OCI-LY3 (cell line): ENCODE results near the gene CCDC28A.

ENCODE experiments used
- H2AFZ ChIP-seq: fragments of 200-600, 300-600 bp; shearing (Covaris generic); 2 replicates; pipeline ENCODE4 v1.6.0; 2014; ENCODE audit warnings: antibody characterized with exemption, low read depth, low read length
- H3K27ac ChIP-seq: fragments of 200-600, 300-600 bp; sonication (generic); 2 replicates; pipeline ENCODE4 v1.5.1; 2014; ENCODE audit warnings: mild to moderate bottlenecking, low read length, moderate library complexity, mixed read lengths
- H3K27me3 ChIP-seq: fragments of 200-600, 300-600 bp; sonication (generic); 2 replicates; pipeline ENCODE4 v1.6.1; 2014; ENCODE audit warnings: low read depth, low read length, mixed read lengths
- H3K36me3 ChIP-seq: fragments of 200-600, 300-600 bp; sonication (generic); replicated peaks from 2 replicates; pipeline ENCODE3; 2014; ENCODE audit warnings: low read depth, low read length, mixed read lengths
- H3K4me1 ChIP-seq: fragments of 300-600, 200-600 bp; sonication (generic); 2 replicates; pipeline ENCODE4 v1.6.1; 2014; ENCODE audit warnings: low read length, mixed read lengths
- H3K4me2 ChIP-seq: fragments of 200-600, 300-600 bp; sonication (generic); 2 replicates; pipeline ENCODE4 v1.6.1; 2014; ENCODE audit warnings: low read length, mixed read lengths
- H3K4me3 ChIP-seq: fragments of 300-600, 200-600 bp; sonication (generic); 2 replicates; pipeline ENCODE4 v1.5.1; 2014; ENCODE audit warnings: antibody characterized with exemption, mild to moderate bottlenecking, low read length, moderate library complexity
- H3K79me2 ChIP-seq: fragments of 300-600, 200-600 bp; shearing (Covaris generic); 2 replicates; pipeline ENCODE4 v1.6.1; 2014; ENCODE audit warnings: mild to moderate bottlenecking, low read length, mixed read lengths
- H3K9ac ChIP-seq: fragments of 300-600, 200-600 bp; shearing (Covaris generic); 2 replicates; pipeline ENCODE4 v1.6.0; 2014; ENCODE audit warnings: mild to moderate bottlenecking, low read length, moderate library complexity
- H3K9me3 ChIP-seq: fragments of 200-600, 300-600 bp; shearing (Covaris generic); 2 replicates; pipeline ENCODE4 v1.6.1; 2014; ENCODE audit warnings: low read length, mixed read lengths; ENCODE audit not compliant: insufficient read depth
- H4K20me1 ChIP-seq: fragments of 200-600, 300-600 bp; sonication (generic); 2 replicates; pipeline ENCODE4 v1.6.1; 2016; ENCODE audit warnings: low read length, mixed read lengths; ENCODE audit not compliant: insufficient read depth
- EZH2phosphoT487 ChIP-seq: fragments of 200-600 bp; shearing (Covaris generic); IDR thresholded peaks from 2 replicates; pipeline ENCODE4 v1.6.1; 2018; ENCODE audit warnings: antibody characterized with exemption, mixed run types, low read depth
- TF ChIP-seq, protein P1 (sequence below): fragments of 200-600, 300-600 bp; sonication (generic); IDR thresholded peaks from 2 replicates; pipeline ENCODE4 v1.5.1; 2014; ENCODE audit warnings: antibody characterized with exemption, low read length, low read depth

CCDC28A gene

DNA sequence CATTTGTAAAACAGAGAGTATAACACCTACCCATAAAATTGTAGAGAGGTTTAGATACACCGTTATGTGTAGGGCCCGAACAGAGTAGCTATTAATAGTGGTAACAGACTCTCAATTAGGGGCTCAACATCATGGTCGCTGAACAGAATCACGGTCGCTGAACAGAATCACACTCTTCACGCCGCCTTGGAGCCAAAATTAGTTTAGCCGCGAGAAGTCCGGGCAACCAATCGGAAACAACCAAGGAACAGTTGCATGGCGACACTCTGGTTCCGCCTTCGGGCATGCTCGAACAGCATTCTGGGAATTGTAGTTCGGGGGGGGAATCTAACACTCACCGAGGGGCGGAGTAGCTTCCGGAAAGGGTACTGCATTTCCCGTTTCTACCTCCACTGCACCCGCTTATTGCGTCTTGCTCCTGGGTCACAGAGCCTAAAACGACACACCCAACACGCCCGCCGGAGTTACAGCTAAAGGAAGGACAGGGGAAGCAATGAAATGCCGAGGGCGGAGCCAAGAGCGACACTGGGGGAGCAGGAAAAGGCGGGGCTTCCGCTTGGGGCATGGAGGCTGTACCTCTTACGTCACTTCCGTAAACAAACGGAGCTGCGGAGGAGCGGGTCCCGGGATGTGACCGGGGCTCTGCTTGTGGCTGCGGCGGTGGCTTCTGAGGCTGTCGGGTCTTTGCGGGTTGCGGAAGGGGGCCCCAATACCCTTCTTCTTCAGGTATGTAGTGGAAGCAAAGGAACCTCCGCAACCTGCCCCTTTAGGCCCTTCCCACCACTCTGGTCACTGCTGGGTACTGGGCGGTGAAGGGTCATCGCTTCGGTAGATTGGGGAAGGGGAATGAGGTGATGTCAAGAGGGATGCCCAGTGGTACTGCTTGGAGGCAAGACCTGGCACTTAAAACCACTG lies at the start of gene CCDC28A:
CCDC28A (plus strand) TSS at position 593 of the 915 bp plus-strand sequence. CDS start 2,352 bp downstream, outside the sequence.
- Histone ChIP-seq H3K27ac (peak within 1 kb of the TSS; percentile 83), H4K20me1 (no peaks in the 10 kb centered on the region)

GRCh38 chr6:138724015-138724414 lies 49.6 kb upstream of the CCDC28A start:
- H3K27me3 ChIP-seq = no peaks in the 10 kb centered on the region
- no peak overlapping the region for H3K4me3 ChIP-seq
- no peak overlapping the region for H3K27ac ChIP-seq
- H3K9me3 ChIP-seq = no peaks in the 10 kb centered on the region
- H3K4me2 ChIP-seq = no peak overlapping the region
- no peak overlapping the region for H2AFZ ChIP-seq
- no peak overlapping the region for H3K9ac ChIP-seq
- no peaks in the 10 kb centered on the region for H3K79me2 ChIP-seq
- TF ChIP-seq, protein P1, sequence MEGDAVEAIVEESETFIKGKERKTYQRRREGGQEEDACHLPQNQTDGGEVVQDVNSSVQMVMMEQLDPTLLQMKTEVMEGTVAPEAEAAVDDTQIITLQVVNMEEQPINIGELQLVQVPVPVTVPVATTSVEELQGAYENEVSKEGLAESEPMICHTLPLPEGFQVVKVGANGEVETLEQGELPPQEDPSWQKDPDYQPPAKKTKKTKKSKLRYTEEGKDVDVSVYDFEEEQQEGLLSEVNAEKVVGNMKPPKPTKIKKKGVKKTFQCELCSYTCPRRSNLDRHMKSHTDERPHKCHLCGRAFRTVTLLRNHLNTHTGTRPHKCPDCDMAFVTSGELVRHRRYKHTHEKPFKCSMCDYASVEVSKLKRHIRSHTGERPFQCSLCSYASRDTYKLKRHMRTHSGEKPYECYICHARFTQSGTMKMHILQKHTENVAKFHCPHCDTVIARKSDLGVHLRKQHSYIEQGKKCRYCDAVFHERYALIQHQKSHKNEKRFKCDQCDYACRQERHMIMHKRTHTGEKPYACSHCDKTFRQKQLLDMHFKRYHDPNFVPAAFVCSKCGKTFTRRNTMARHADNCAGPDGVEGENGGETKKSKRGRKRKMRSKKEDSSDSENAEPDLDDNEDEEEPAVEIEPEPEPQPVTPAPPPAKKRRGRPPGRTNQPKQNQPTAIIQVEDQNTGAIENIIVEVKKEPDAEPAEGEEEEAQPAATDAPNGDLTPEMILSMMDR = no peak
- TF ChIP-seq EZH2phosphoT487 = no peak
- H3K36me3 ChIP-seq = no peaks in the 10 kb centered on the region
- H4K20me1 ChIP-seq = no peaks in the 10 kb centered on the region
- peaks cover 24% of the 10 kb centered on the region for H3K4me1 ChIP-seq

More for the DNA sequence above, at the start of gene CCDC28A:
- Histone ChIP-seq H3K4me1 (peaks cover 28% of the 10 kb centered on the region), H3K36me3 (no peaks in the 10 kb centered on the region), H3K9ac (peak within 1 kb of the TSS; percentile 90), H2AFZ (peak within 1 kb of the TSS; percentile 90), H3K27me3 (no peaks in the 10 kb centered on the region), H3K79me2 (0 out of 2 replicates have a peak, but pooled peaks cover 3% of the 10 kb centered on the region), H3K9me3 (no peaks in the 10 kb centered on the region), H3K4me2 (peak within 1 kb of the TSS; percentile 84), H3K4me3 (peak within 1 kb of the TSS; percentile 97)
- TF ChIP-seq EZH2phosphoT487 = no peak
- TF ChIP-seq, protein P1 = no peak

DNA sequence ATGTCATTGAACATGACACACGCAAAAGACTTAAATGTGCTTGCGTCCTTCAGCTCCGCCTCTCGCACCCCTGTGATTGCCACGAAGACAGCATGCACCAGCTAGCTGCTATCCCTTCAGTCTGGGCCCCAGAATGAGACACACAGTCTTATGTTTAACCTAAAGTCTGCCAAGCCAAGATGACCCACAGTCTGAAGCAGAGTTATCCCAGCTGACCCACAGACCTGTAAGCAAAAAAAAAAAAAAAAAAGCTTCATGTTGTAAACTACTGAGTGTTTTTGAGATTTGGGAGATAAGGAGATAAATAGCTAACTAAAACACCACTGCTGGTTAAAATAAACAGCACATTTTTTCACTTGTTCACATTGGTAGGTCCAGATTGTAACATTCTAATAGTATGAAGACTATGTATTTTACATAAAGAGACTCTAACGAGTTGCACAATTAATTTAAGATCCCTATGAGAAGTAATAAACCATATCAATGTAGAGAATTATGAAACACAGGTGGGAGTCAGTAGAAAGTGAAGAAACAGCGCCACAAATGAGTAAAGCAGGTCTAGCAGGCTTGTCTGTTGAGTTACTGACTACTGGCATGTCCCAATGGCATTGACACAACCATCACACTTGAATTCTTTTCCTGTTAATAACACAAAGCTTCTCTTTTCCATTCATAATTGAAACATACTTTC lies 47.4 kb upstream of the CCDC28A start:
- no peaks in the 10 kb centered on the region for H4K20me1 ChIP-seq
- H3K36me3 ChIP-seq = no peaks in the 10 kb centered on the region
- no peak overlapping the region for H3K27ac ChIP-seq
- H2AFZ ChIP-seq = no peak overlapping the region
- no peaks in the 10 kb centered on the region for H3K27me3 ChIP-seq
- no peak overlapping the region for H3K4me2 ChIP-seq
- TF ChIP-seq EZH2phosphoT487 = no peak
- TF ChIP-seq, protein P1 = no peak
- H3K79me2 ChIP-seq = no peaks in the 10 kb centered on the region
- H3K9ac ChIP-seq = no peak overlapping the region
- H3K4me1 ChIP-seq = peaks cover 14% of the 10 kb centered on the region
- H3K9me3 ChIP-seq = no peaks in the 10 kb centered on the region
- no peak overlapping the region for H3K4me3 ChIP-seq

- no peaks in the 10 kb centered on the region for H3K27me3 ChIP-seq
- no peaks in the 10 kb centered on the region for H3K9me3 ChIP-seq
- H3K4me3 ChIP-seq = no peak overlapping the region
- H3K9ac ChIP-seq = no peak overlapping the region
- H3K79me2 ChIP-seq = no peaks in the 10 kb centered on the region
- H3K27ac ChIP-seq = no peak overlapping the region
- no peak overlapping the region for H3K4me2 ChIP-seq
- no peak overlapping the region for H2AFZ ChIP-seq
- H3K36me3 ChIP-seq = no peaks in the 10 kb centered on the region
- H4K20me1 ChIP-seq = no peaks in the 10 kb centered on the region
- H3K4me1 ChIP-seq = peaks cover 14% of the 10 kb centered on the region
- TF ChIP-seq, protein P1 = no peak
- no peak for TF ChIP-seq EZH2phosphoT487
Measured at GRCh38 chr6:138726757-138727097, 46.8 kb upstream of the CCDC28A start.
